Ovary (tissue), 3 donors: ENCODE measurements around the gene GTF3C1.

Experiments used
- EP300 ChIP-seq: sonication (generic); formaldehyde crosslinking; IDR thresholded peaks from one replicate; pipeline ENCODE4 v1.6.1; 2017; ENCODE audit warnings: antibody characterized with exemption
- POLR2A ChIP-seq: fragments of 450-650 bp; IDR thresholded peaks from one replicate; pipeline ENCODE4 v1.6.1; 2017; ENCODE audit warnings: antibody characterized with exemption, mild to moderate bottlenecking, moderate library complexity
- TF ChIP-seq, protein P1 (sequence below), 3 donors: fragments of 450-650 bp in 2 of 3; fragments of 200-600 bp in 1 of 3; IDR thresholded peaks; one replicate each; pipeline versions ENCODE4 v1.5.1 to v1.8.0; 2016 to 2022; ENCODE audit warnings: antibody characterized with exemption in 3 of 3, mild to moderate bottlenecking in 1 of 3
- donor health status: DM: no; HTN: no; CAD: no.

DNA sequence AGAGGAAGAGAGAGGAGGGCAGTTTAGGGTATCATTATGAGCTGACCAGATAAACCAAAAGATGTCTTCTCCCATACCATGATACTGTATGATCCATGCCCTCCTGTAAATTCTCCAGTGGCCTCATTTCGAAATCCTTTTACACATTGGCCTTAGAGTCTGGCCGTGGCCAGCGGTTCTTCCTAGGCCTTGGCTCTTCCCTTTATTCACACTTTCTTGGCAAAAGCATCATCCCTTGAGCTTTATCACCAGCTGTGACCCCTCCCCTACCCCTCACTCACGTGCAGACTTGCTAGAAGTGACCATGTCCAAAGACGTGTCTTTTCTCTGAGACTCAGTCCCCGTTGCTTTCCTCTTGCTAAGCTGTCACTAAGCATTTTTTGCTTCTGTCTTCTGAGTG, 23.0 kb upstream of the GTF3C1 start:
- TF ChIP-seq EP300: no peak
- TF ChIP-seq, protein P1, sequence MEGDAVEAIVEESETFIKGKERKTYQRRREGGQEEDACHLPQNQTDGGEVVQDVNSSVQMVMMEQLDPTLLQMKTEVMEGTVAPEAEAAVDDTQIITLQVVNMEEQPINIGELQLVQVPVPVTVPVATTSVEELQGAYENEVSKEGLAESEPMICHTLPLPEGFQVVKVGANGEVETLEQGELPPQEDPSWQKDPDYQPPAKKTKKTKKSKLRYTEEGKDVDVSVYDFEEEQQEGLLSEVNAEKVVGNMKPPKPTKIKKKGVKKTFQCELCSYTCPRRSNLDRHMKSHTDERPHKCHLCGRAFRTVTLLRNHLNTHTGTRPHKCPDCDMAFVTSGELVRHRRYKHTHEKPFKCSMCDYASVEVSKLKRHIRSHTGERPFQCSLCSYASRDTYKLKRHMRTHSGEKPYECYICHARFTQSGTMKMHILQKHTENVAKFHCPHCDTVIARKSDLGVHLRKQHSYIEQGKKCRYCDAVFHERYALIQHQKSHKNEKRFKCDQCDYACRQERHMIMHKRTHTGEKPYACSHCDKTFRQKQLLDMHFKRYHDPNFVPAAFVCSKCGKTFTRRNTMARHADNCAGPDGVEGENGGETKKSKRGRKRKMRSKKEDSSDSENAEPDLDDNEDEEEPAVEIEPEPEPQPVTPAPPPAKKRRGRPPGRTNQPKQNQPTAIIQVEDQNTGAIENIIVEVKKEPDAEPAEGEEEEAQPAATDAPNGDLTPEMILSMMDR (IDR thresholded peaks at IDR 0.05): no peak
- no peak for TF ChIP-seq POLR2A
